Endodermal cell (in vitro differentiated cells): ENCODE data around the gene ERMAP. TPM values are rescaled to one million over a fixed set of nuclear protein-coding genes. Genes with fewer than 3 reads are reported as not detected.

Experiments
- DNase-seq: peaks from one replicate; pipeline ENCODE4 v3.0.0-alpha.2; 2017
- H3K27ac ChIP-seq: 2 replicates; pipeline ENCODE4 v1.5.1; 2013; ENCODE audit warnings: mild to moderate bottlenecking, low read depth, low read length, moderate library complexity
- H3K27me3 ChIP-seq: 2 replicates; pipeline ENCODE4 v1.6.1; 2013; ENCODE audit warnings: mild to moderate bottlenecking, low read length, moderate library complexity; ENCODE audit not compliant: insufficient read depth, control insufficient read depth, poor library complexity, severe bottlenecking
- H3K36me3 ChIP-seq: 2 replicates; pipeline ENCODE4 v1.7.0; 2013; ENCODE audit warnings: mild to moderate bottlenecking, low read length, moderate library complexity; ENCODE audit not compliant: control insufficient read depth, insufficient read depth
- H3K4me1 ChIP-seq: one replicate; pipeline ENCODE4 v1.7.0; 2013; ENCODE audit warnings: low read length; ENCODE audit not compliant: control insufficient read depth, insufficient read depth
- H3K4me3 ChIP-seq: 2 replicates; pipeline ENCODE4 v1.5.1; 2013; ENCODE audit warnings: mild to moderate bottlenecking, low read length, moderate library complexity
- H3K9ac ChIP-seq: 2 replicates; pipeline ENCODE4 v1.6.1; 2013; ENCODE audit warnings: mild to moderate bottlenecking, low read length, moderate library complexity; ENCODE audit not compliant: poor library complexity, severe bottlenecking; ENCODE audit errors: extremely low read depth
- H3K9me3 ChIP-seq: 2 replicates; pipeline ENCODE4 v1.6.1; 2013; ENCODE audit warnings: mild to moderate bottlenecking, low read length, moderate library complexity; ENCODE audit not compliant: control insufficient read depth
- H3K27ac Mint-ChIP-seq: 2 replicates; pipeline ENCODE4 v1.8.0; 2020; ENCODE audit warnings: mixed read lengths
- H3K27me3 Mint-ChIP-seq: 2 replicates; pipeline ENCODE4 v1.8.0; 2021; ENCODE audit warnings: mild to moderate bottlenecking, mixed read lengths; ENCODE audit not compliant: insufficient read depth
- H3K36me3 Mint-ChIP-seq: 2 replicates; pipeline ENCODE4 v1.8.0; 2020; ENCODE audit warnings: low read depth, mixed read lengths
- H3K4me1 Mint-ChIP-seq: 2 replicates; pipeline ENCODE4 v1.8.0; 2020; ENCODE audit warnings: mixed read lengths
- H3K4me3 Mint-ChIP-seq: 2 replicates; pipeline ENCODE4 v1.8.0; 2020; ENCODE audit warnings: mild to moderate bottlenecking, moderate library complexity, mixed read lengths
- H3K9me3 Mint-ChIP-seq: 2 replicates; pipeline ENCODE4 v1.8.0; 2020; ENCODE audit warnings: mild to moderate bottlenecking, mixed read lengths
- CTCF ChIP-seq: fragments of 200-600 bp; sonication (generic); conservative IDR thresholded peaks from 2 replicates; pipeline ENCODE4 v1.5.0; 2021; ENCODE audit warnings: antibody characterized with exemption, mild to moderate bottlenecking
- WGBS, 2 experiments: methylation state at CpG; one replicate each; pipeline versions ENCODE4 v1.1.5 to v1.1.7; 2013; ENCODE audit warnings: missing lambda C conversion rate in 2 of 2, mixed read lengths in 1 of 2; ENCODE audit not compliant: insufficient coverage in 1 of 2, insufficient read length in 1 of 2; 5-methylcytosine and 5-hydroxymethylcytosine counted together
- total RNA-seq, 2 donors: library from RNA; stranded (reverse); fragmentation: NEBNext Ultra II Directional in 1 of 2; extraction: Animal tissue kit (Norgen Biotek cat#: 25700) in 1 of 2; gene quantifications; 2 replicates in 1 of 2; 3 replicates in 1 of 2; pipeline ENCODE4 v1.2.1, GENCODE V29; 2021

Gene ERMAP
- total RNA-seq, 2 donors from 2014 or later, result 5.1 to 5.7 TPM

GRCh38 chr1:42831273-42831672, 14.4 kb downstream of the ERMAP start:
- H3K4me1 ChIP-seq, result peaks cover 12% of the 10 kb centered on the region
- no peak for DNase-seq
- no peak for TF ChIP-seq CTCF
- H3K27me3 Mint-ChIP-seq, result peaks cover 1% of the 10 kb centered on the region
- H3K36me3 Mint-ChIP-seq, result no peaks in the 10 kb centered on the region
- peaks cover 25% of the 10 kb centered on the region for H3K4me1 Mint-ChIP-seq
- no peak overlapping the region for H3K4me3 Mint-ChIP-seq
- no peak overlapping the region for H3K4me3 ChIP-seq
- H3K9me3 ChIP-seq, result no peaks in the 10 kb centered on the region
- no peak overlapping the region for H3K27ac ChIP-seq
- H3K9ac ChIP-seq, result no peak overlapping the region
- H3K27ac Mint-ChIP-seq, result no peak overlapping the region
- H3K9me3 Mint-ChIP-seq, result no peaks in the 10 kb centered on the region
- H3K36me3 ChIP-seq, result no peaks in the 10 kb centered on the region
- no peaks in the 10 kb centered on the region for H3K27me3 ChIP-seq

GRCh38 chr1:42832641-42833240, 15.8 kb downstream of the ERMAP start:
- Histone ChIP-seq H3K27ac (no peak overlapping the region), H3K9ac (no peak overlapping the region), H3K4me3 (no peak overlapping the region), H3K9me3 (no peaks in the 10 kb centered on the region), H3K4me1 (peaks cover 12% of the 10 kb centered on the region), H3K27me3 (no peaks in the 10 kb centered on the region), H3K36me3 (no peaks in the 10 kb centered on the region)
- Mint-ChIP-seq H3K4me1 (peaks cover 29% of the 10 kb centered on the region), H3K4me3 (no peak overlapping the region), H3K36me3 (no peaks in the 10 kb centered on the region), H3K27me3 (peaks cover 2% of the 10 kb centered on the region), H3K9me3 (no peaks in the 10 kb centered on the region), H3K27ac (no peak overlapping the region)
- no peak for DNase-seq
- no peak for TF ChIP-seq CTCF
- WGBS, 2 experiments, result 60 to 97% methylated on average over 1 to 3 of the region's 3 CpGs

- no peak overlapping the region for H3K4me3 ChIP-seq
- WGBS, 2 experiments, result 94 to 100% methylated on average over 1 to 4 of the region's 4 CpGs
- TF ChIP-seq CTCF, result no peak
- Mint-ChIP-seq H3K27ac (no peak overlapping the region), H3K4me1 (peaks cover 29% of the 10 kb centered on the region), H3K36me3 (no peaks in the 10 kb centered on the region), H3K4me3 (no peak overlapping the region), H3K27me3 (peaks cover 2% of the 10 kb centered on the region), H3K9me3 (no peaks in the 10 kb centered on the region)
- H3K4me1 ChIP-seq, result peaks cover 12% of the 10 kb centered on the region
- no peaks in the 10 kb centered on the region for H3K27me3 ChIP-seq
- no peak for DNase-seq
- no peak overlapping the region for H3K27ac ChIP-seq
- no peak overlapping the region for H3K9ac ChIP-seq
- no peaks in the 10 kb centered on the region for H3K9me3 ChIP-seq
- H3K36me3 ChIP-seq, result no peaks in the 10 kb centered on the region
These were observed 17.1 kb downstream of the ERMAP start for GRCh38 chr1:42833981-42834380.
